B cell (primary cell): ENCODE measurements around the gene RC3H2. TPM values are rescaled to one million over a fixed set of nuclear protein-coding genes. Genes with fewer than 3 reads are reported as not detected.

ENCODE experiments used
- ATAC-seq: fragments of 200-7000 bp; cut with Tn5 transposase; one replicate; pipeline ENCODE4 v1.10.0; 2021; ENCODE audit warnings: low read depth, mild to moderate bottlenecking, moderate number of reproducible peaks, moderate library complexity
- CTCF ChIA-PET: fragments of 350-600 bp; sonication (Branson Sonifier 250); formaldehyde crosslinking; loops from one replicate; lab custom pipeline; 2021; ENCODE audit warnings: antibody characterized with exemption, inconsistent platforms; lab: Charles Lee
- POLR2A ChIA-PET: fragments of 350-600 bp; sonication (Branson Sonifier 250); formaldehyde crosslinking; loops from one replicate; lab custom pipeline; 2021; ENCODE audit warnings: antibody characterized with exemption; lab: Charles Lee
- DNase-seq: peaks from one replicate; pipeline ENCODE4 v3.0.0; 2013
- H2AFZ ChIP-seq: 2 replicates; pipeline ENCODE4 v1.6.1; 2012; ENCODE audit warnings: mild to moderate bottlenecking, low read depth, low read length; ENCODE audit not compliant: insufficient read depth, poor library complexity, severe bottlenecking
- H3K27ac ChIP-seq, 2 donors: 1 replicate in 1 of 2; 2 replicates in 1 of 2; pipeline ENCODE4 v1.5.1; 2012 to 2013; ENCODE audit warnings: low read length in 2 of 2, mild to moderate bottlenecking in 2 of 2, moderate library complexity in 1 of 2
- H3K27me3 ChIP-seq, 4 experiments: fragments of 200-600 bp in 1 of 4; sonication (generic) in 1 of 4; replicated peaks in 1 of 4; 1 replicate in 2 of 4; 2 replicates in 2 of 4; pipeline versions ENCODE4 v1.6.1 to v1.7.0; 2013 to 2016; ENCODE audit warnings: low read length in 3 of 4, mild to moderate bottlenecking in 2 of 4, mixed read lengths in 1 of 4, moderate library complexity in 1 of 4; ENCODE audit not compliant: insufficient read depth in 4 of 4, control insufficient read depth in 3 of 4; ENCODE audit errors: control extremely low read depth in 1 of 4
- H3K36me3 ChIP-seq, 2 experiments: replicated peaks in 1 of 2; 1 replicate in 1 of 2; 2 replicates in 1 of 2; pipeline versions ENCODE4 v1.6.1 to v1.7.1; 2013; ENCODE audit warnings: low read length in 1 of 2; ENCODE audit not compliant: insufficient read depth in 2 of 2, control insufficient read depth in 1 of 2; ENCODE audit errors: control extremely low read depth in 1 of 2, extremely low read depth in 1 of 2
- H3K4me1 ChIP-seq, 2 donors: fragments of 200-600 bp in 1 of 2; sonication (generic) in 1 of 2; 1 replicate in 1 of 2; 2 replicates in 1 of 2; pipeline versions ENCODE4 v1.5.1 to v1.6.1; 2013 to 2017; ENCODE audit warnings: low read length in 2 of 2; ENCODE audit not compliant: control insufficient read depth in 2 of 2, insufficient read depth in 2 of 2
- H3K4me2 ChIP-seq: replicated peaks from 2 replicates; pipeline ENCODE3; 2012; ENCODE audit warnings: mild to moderate bottlenecking, low read depth, low read length; ENCODE audit not compliant: poor library complexity, severe bottlenecking
- H3K4me3 ChIP-seq, 5 experiments: fragments of 200-600 bp in 1 of 5; sonication (generic) in 1 of 5; 1 replicate in 3 of 5; 2 replicates in 2 of 5; pipeline versions ENCODE4 v1.5.1 to v1.7.0; 2011 to 2016; ENCODE audit warnings: low read length in 4 of 5, mild to moderate bottlenecking in 4 of 5, low read depth in 2 of 5, control low read depth in 1 of 5, moderate library complexity in 1 of 5; ENCODE audit not compliant: insufficient read depth in 1 of 5; ENCODE audit errors: control extremely low read depth in 1 of 5, extremely low read depth in 1 of 5
- H3K79me2 ChIP-seq: fragments of 200-600 bp; sonication (generic); one replicate; pipeline ENCODE4 v1.6.0; 2016; ENCODE audit warnings: low read length; ENCODE audit not compliant: control insufficient read depth, insufficient read depth
- H3K9ac ChIP-seq: fragments of 200-600 bp; sonication (generic); 2 replicates; pipeline ENCODE4 v1.6.1; 2017; ENCODE audit warnings: mild to moderate bottlenecking, low read length, moderate library complexity
- H3K9me3 ChIP-seq, 3 donors: one replicate each; pipeline versions ENCODE4 v1.6.1 to v1.7.1; 2013; ENCODE audit warnings: low read length in 2 of 3; ENCODE audit not compliant: control insufficient read depth in 2 of 3, insufficient read depth in 1 of 3; ENCODE audit errors: control extremely low read depth in 1 of 3
- H4K20me1 ChIP-seq: 2 replicates; pipeline ENCODE4 v1.6.0; 2012; ENCODE audit warnings: mild to moderate bottlenecking, low read length; ENCODE audit not compliant: insufficient read depth, control insufficient read depth, poor library complexity, severe bottlenecking
- H3K27ac Mint-ChIP-seq: one replicate; pipeline ENCODE4 v1.8.0; 2021; ENCODE audit warnings: mixed read lengths
- H3K27me3 Mint-ChIP-seq: one replicate; pipeline ENCODE4 v1.8.0; 2021; ENCODE audit warnings: mixed read lengths
- H3K4me1 Mint-ChIP-seq: one replicate; pipeline ENCODE4 v1.8.0; 2021; ENCODE audit warnings: mixed read lengths
- H3K4me3 Mint-ChIP-seq: one replicate; pipeline ENCODE4 v1.8.0; 2021; ENCODE audit warnings: mixed read lengths
- H3K9me3 Mint-ChIP-seq: one replicate; pipeline ENCODE4 v1.8.0; 2022; ENCODE audit warnings: mixed read lengths; ENCODE audit not compliant: insufficient read depth
- EZH2 ChIP-seq: IDR thresholded peaks from 2 replicates; pipeline ENCODE4 v1.6.1; 2012; ENCODE audit warnings: borderline replicate concordance, low read depth, mild to moderate bottlenecking, moderate library complexity, low read length; ENCODE audit not compliant: insufficient read depth, poor library complexity, severe bottlenecking
- WGBS: methylation state at CpG from one replicate; pipeline ENCODE4 v1.1.5; 2013; ENCODE audit warnings: missing lambda C conversion rate; ENCODE audit not compliant: insufficient coverage; 5-methylcytosine and 5-hydroxymethylcytosine counted together
- intact Hi-C: fragments of 100-400 bp; cut with micrococcal nuclease; formaldehyde crosslinking; loops from one replicate; pipeline ENCODE4 v1.10.0; 2022
- polyA plus RNA-seq: library from polyadenylated mRNA; depleted of rRNA; stranded (reverse); fragments of >200 nt; gene quantifications from 2 replicates; pipeline ENCODE4 v1.2.3, GENCODE V29; 2012
- total RNA-seq, 2 donors: library from RNA; stranded (reverse); fragments of 120-200 nt in 1 of 2; gene quantifications; 1 replicate in 1 of 2; 2 replicates in 1 of 2; pipeline versions ENCODE4 v1.2.3 to v1.2.4, GENCODE V29; 2013 to 2022
- TF ChIP-seq, protein P1 (sequence below): fragments of 200-600 bp; IDR thresholded peaks from one replicate; pipeline ENCODE4 v1.8.0; 2022; ENCODE audit warnings: antibody characterized with exemption, mild to moderate bottlenecking

The RC3H2 gene
- total and polyA plus RNA-seq, 2 donors (not counting 1 experiment from before 2014, with no cell fraction given) = 17.2 to 74.4 TPM

DNA sequence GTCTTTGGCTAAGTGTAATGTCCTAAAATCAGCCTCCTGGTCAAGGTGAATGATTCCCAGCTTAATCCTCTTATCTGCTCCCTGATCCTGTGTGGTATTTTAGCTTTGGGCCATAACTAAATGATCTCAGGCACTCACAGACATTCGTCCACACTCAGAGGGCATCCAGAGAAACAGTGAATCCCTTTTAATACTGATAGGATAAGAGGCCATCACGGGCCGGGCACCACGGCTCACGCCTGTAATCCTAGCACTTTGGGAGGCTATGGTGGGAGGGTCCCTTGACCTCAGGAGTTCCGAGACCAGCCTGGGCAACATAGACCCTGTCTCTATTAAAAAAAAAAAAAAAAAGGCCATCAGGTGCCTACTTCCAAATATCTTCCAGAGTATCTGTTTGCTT is 83.1 kb downstream of the RC3H2 start:
- Histone ChIP-seq H3K36me3 (peaks cover 3 to 35% of the 10 kb centered on the region in 2 experiments), H3K9me3 (no peaks in the 10 kb centered on the region), H4K20me1 (peaks cover 5% of the 10 kb centered on the region), H3K4me2 (no peak overlapping the region), H2AFZ (no peak overlapping the region), H3K79me2 (peaks cover 11% of the 10 kb centered on the region), H3K27me3 (no peaks in the 10 kb centered on the region), H3K9ac (no peak overlapping the region), H3K27ac (peak overlapping the region in 1 of 2 donors; percentile 47), H3K4me3 (no peak overlapping the region), H3K4me1 (peaks cover 9 to 12% of the 10 kb centered on the region in 2 donors)
- no peak for TF ChIP-seq EZH2
- TF ChIP-seq, protein P1, sequence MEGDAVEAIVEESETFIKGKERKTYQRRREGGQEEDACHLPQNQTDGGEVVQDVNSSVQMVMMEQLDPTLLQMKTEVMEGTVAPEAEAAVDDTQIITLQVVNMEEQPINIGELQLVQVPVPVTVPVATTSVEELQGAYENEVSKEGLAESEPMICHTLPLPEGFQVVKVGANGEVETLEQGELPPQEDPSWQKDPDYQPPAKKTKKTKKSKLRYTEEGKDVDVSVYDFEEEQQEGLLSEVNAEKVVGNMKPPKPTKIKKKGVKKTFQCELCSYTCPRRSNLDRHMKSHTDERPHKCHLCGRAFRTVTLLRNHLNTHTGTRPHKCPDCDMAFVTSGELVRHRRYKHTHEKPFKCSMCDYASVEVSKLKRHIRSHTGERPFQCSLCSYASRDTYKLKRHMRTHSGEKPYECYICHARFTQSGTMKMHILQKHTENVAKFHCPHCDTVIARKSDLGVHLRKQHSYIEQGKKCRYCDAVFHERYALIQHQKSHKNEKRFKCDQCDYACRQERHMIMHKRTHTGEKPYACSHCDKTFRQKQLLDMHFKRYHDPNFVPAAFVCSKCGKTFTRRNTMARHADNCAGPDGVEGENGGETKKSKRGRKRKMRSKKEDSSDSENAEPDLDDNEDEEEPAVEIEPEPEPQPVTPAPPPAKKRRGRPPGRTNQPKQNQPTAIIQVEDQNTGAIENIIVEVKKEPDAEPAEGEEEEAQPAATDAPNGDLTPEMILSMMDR = no peak
- CTCF ChIA-PET = no interaction called here
- intact Hi-C loops = no loop called here
- H3K27ac Mint-ChIP-seq = peak overlapping the region; percentile 57
- no peaks in the 10 kb centered on the region for H3K27me3 Mint-ChIP-seq
- no peaks in the 10 kb centered on the region for H3K9me3 Mint-ChIP-seq
- H3K4me1 Mint-ChIP-seq = peaks cover 32% of the 10 kb centered on the region
- no CpG with 5 or more reads among the region's 6 CpGs for WGBS
- ATAC-seq (no peak), DNase-seq (no peak)
- POLR2A ChIA-PET = no interaction called here
- H3K4me3 Mint-ChIP-seq = no peak overlapping the region

DNA sequence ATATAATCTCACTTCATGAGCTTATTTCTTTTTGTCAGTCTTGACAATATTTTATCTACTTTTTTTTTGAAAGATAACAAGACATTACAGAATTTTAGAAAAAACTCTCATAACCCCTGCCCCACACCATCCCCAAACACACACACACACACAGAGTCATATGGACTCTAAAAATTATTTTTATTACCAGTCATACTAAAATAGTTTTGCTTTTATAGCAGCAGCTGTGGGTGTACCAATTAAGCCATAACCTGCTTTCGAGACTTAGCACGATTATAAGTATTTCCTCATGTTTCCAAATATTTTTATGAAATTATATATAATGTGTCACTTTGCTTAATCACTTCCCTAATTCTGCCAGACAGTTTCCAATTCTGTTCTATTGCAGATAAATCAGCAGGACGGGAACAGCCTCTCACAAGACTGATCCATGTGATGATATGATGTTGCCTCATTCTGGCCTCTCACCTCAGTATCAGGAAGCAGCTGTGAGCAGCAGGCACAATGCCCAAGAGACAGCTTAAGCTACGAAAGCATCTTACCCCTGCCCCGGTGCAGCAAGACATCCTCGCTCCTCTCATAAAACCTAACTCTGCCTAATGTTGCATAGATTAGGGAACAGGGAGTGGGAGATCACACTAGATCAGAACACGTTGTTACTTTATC is 83.7 kb downstream of the RC3H2 start:
- H3K4me1 ChIP-seq = peaks cover 8 to 10% of the 10 kb centered on the region in 2 donors
- no peaks in the 10 kb centered on the region for H3K27me3 ChIP-seq
- DNase-seq = peak; percentile 35
- H3K4me3 ChIP-seq = no peak overlapping the region
- peaks cover 7% of the 10 kb centered on the region for H3K79me2 ChIP-seq
- Mint-ChIP-seq H3K27me3 (no peaks in the 10 kb centered on the region), H3K4me1 (peaks cover 27% of the 10 kb centered on the region), H3K4me3 (peak overlapping the region; percentile 7), H3K27ac (peak overlapping the region; percentile 57), H3K9me3 (no peaks in the 10 kb centered on the region)
- TF ChIP-seq, protein P1 = no peak
- no peak for TF ChIP-seq EZH2
- H3K36me3 ChIP-seq = peaks cover 3 to 35% of the 10 kb centered on the region in 2 experiments
- intact Hi-C loops = no loop called here
- no peak overlapping the region for H3K4me2 ChIP-seq
- no peaks in the 10 kb centered on the region for H4K20me1 ChIP-seq
- 20% methylated on average over 1 of the region's 7 CpGs for WGBS
- no peak overlapping the region for H3K9ac ChIP-seq
- ChIA-PET POLR2A (no interaction called here), CTCF (no interaction called here)
- H3K9me3 ChIP-seq = no peaks in the 10 kb centered on the region
- H2AFZ ChIP-seq = no peak overlapping the region
- ATAC-seq = peak; percentile 60
- H3K27ac ChIP-seq = peak overlapping the region in 1 of 2 donors; percentile 47
